GM21619 (cell line): ENCODE measurements around the gene KANK2.
A peak's percentile ranks its signal among the peaks of the same experiment; 100 is the strongest.

Experiments
- ATAC-seq: cut with Tn5 transposase; IDR thresholded peaks from one replicate; pipeline ENCODE4 v1.9.1; 2021; ENCODE audit not compliant: unreplicated experiment

Gene KANK2

GRCh38 chr19:11197291-11198174, at the start of gene KANK2:
KANK2 (minus strand) TSS chr19:11197545; CDS start chr19:11194511, 3,034 bp downstream.
- peak; percentile 64 for ATAC-seq

GRCh38 chr19:11246941-11247340, 49.6 kb upstream of the KANK2 start:
- ATAC-seq, result no peak

- ATAC-seq, result no peak
These were observed 47.7 kb upstream of the KANK2 start for GRCh38 chr19:11244846-11245589.

GRCh38 chr19:11243798-11244169, 46.4 kb upstream of the KANK2 start:
- ATAC-seq, result no peak

- ATAC-seq, result no peak
These were observed 45.8 kb upstream of the KANK2 start for GRCh38 chr19:11242864-11243797.

GRCh38 chr19:11242025-11242424, 44.7 kb upstream of the KANK2 start:
- no peak for ATAC-seq

GRCh38 chr19:11240008-11240444, 42.7 kb upstream of the KANK2 start:
- no peak for ATAC-seq

- no peak for ATAC-seq
These were observed 42.1 kb upstream of the KANK2 start, which contains the start of gene ANGPTL8 for GRCh38 chr19:11239377-11240000. ANGPTL8 (plus strand) TSS chr19:11239619; CDS start chr19:11239638, 19 bp downstream.

- no peak for ATAC-seq
These were observed 41.5 kb upstream of the KANK2 start for GRCh38 chr19:11238781-11239376.

GRCh38 chr19:11238041-11238440, 40.7 kb upstream of the KANK2 start:
- ATAC-seq, result no peak

GRCh38 chr19:11237321-11237720, 40.0 kb upstream of the KANK2 start:
- no peak for ATAC-seq

GRCh38 chr19:11236324-11237301, 39.3 kb upstream of the KANK2 start:
- ATAC-seq, result no peak

GRCh38 chr19:11234486-11235075, 37.2 kb upstream of the KANK2 start:
- ATAC-seq, result no peak

GRCh38 chr19:11233073-11233472, 35.7 kb upstream of the KANK2 start:
- ATAC-seq, result no peak

- ATAC-seq, result no peak
These were observed 35.2 kb upstream of the KANK2 start for GRCh38 chr19:11232555-11232954.

- no peak for ATAC-seq
These were observed 33.5 kb upstream of the KANK2 start for GRCh38 chr19:11230621-11231386.

- ATAC-seq, result no peak
These were observed 30.0 kb upstream of the KANK2 start for GRCh38 chr19:11227195-11227886.
